T-helper 1 cell treated with Interleukin-12 subunit alpha and Interleukin-12 subunit beta and Interleukin-4 antibody, amounts not matched to agents 30 μg/mL and 1 μg/mL, for 36 hours (primary cell): ENCODE results near the gene SMARCB1.
"Not testable (repeated sequence)": the region's sequence is repeated elsewhere in the genome, so short reads cannot be mapped to it uniquely, and the experiment has no call there.

ENCODE experiments used
- H3K27ac Mint-ChIP-seq: one replicate; pipeline ENCODE4 v1.8.0; 2021; ENCODE audit warnings: mild to moderate bottlenecking, mixed read lengths
- H3K27me3 Mint-ChIP-seq: one replicate; pipeline ENCODE4 v1.8.0; 2021; ENCODE audit warnings: low read depth, mixed read lengths
- H3K36me3 Mint-ChIP-seq: one replicate; pipeline ENCODE4 v1.8.0; 2021; ENCODE audit warnings: low read depth, mixed read lengths
- H3K4me1 Mint-ChIP-seq: one replicate; pipeline ENCODE4 v1.8.0; 2021; ENCODE audit warnings: low read depth, mixed read lengths
- H3K4me3 Mint-ChIP-seq: one replicate; pipeline ENCODE4 v1.8.0; 2021; ENCODE audit warnings: mild to moderate bottlenecking, moderate library complexity, mixed read lengths
- H3K9me3 Mint-ChIP-seq: one replicate; pipeline ENCODE4 v1.8.0; 2021; ENCODE audit warnings: mixed read lengths

SMARCB1 gene

GRCh38 chr22:23845265-23846080, 58.7 kb downstream of the SMARCB1 start:
- no peak overlapping the region for H3K27ac Mint-ChIP-seq
- H3K27me3 Mint-ChIP-seq = peaks cover 9% of the 10 kb centered on the region
- no peak overlapping the region for H3K4me3 Mint-ChIP-seq
- no peaks in the 10 kb centered on the region for H3K9me3 Mint-ChIP-seq
- no peaks in the 10 kb centered on the region for H3K36me3 Mint-ChIP-seq
- peaks cover 10% of the 10 kb centered on the region for H3K4me1 Mint-ChIP-seq

GRCh38 chr22:23846081-23846469, 59.3 kb downstream of the SMARCB1 start:
- H3K9me3 Mint-ChIP-seq = no peaks in the 10 kb centered on the region
- H3K4me3 Mint-ChIP-seq = no peak overlapping the region
- H3K27me3 Mint-ChIP-seq = peaks cover 15% of the 10 kb centered on the region
- peaks cover 10% of the 10 kb centered on the region for H3K4me1 Mint-ChIP-seq
- H3K27ac Mint-ChIP-seq = no peak overlapping the region
- H3K36me3 Mint-ChIP-seq = no peaks in the 10 kb centered on the region

- Mint-ChIP-seq H3K27me3 (peaks cover 18% of the 10 kb centered on the region), H3K4me1 (peaks cover 10% of the 10 kb centered on the region), H3K27ac (no peak overlapping the region), H3K36me3 (no peaks in the 10 kb centered on the region), H3K9me3 (no peaks in the 10 kb centered on the region), H3K4me3 (no peak overlapping the region)
These were observed 60.6 kb downstream of the SMARCB1 start for GRCh38 chr22:23847310-23847920.

- H3K27me3 Mint-ChIP-seq = peaks cover 14% of the 10 kb centered on the region
- peaks cover 10% of the 10 kb centered on the region for H3K4me1 Mint-ChIP-seq
- no peak overlapping the region for H3K27ac Mint-ChIP-seq
- H3K36me3 Mint-ChIP-seq = no peaks in the 10 kb centered on the region
- no peaks in the 10 kb centered on the region for H3K9me3 Mint-ChIP-seq
- no peak overlapping the region for H3K4me3 Mint-ChIP-seq
These were observed 61.5 kb downstream of the SMARCB1 start for GRCh38 chr22:23847991-23848864.

- no peaks in the 10 kb centered on the region for H3K36me3 Mint-ChIP-seq
- H3K4me1 Mint-ChIP-seq = peaks cover 10% of the 10 kb centered on the region
- H3K4me3 Mint-ChIP-seq = no peak overlapping the region
- no peak overlapping the region for H3K27ac Mint-ChIP-seq
- H3K27me3 Mint-ChIP-seq = peaks cover 13% of the 10 kb centered on the region
- no peaks in the 10 kb centered on the region for H3K9me3 Mint-ChIP-seq
These were observed 62.5 kb downstream of the SMARCB1 start for GRCh38 chr22:23849009-23850006.

GRCh38 chr22:23850136-23850611, 63.4 kb downstream of the SMARCB1 start:
- H3K9me3 Mint-ChIP-seq = no peaks in the 10 kb centered on the region
- H3K27me3 Mint-ChIP-seq = peaks cover 13% of the 10 kb centered on the region
- H3K4me3 Mint-ChIP-seq = peak overlapping the region; percentile 7
- H3K27ac Mint-ChIP-seq = no peak overlapping the region
- H3K36me3 Mint-ChIP-seq = no peaks in the 10 kb centered on the region
- peaks cover 7% of the 10 kb centered on the region for H3K4me1 Mint-ChIP-seq

GRCh38 chr22:23856721-23857605, 70.2 kb downstream of the SMARCB1 start:
- no peaks in the 10 kb centered on the region for H3K9me3 Mint-ChIP-seq
- peak overlapping the region; percentile 59 for H3K27ac Mint-ChIP-seq
- H3K4me1 Mint-ChIP-seq = peaks cover 16% of the 10 kb centered on the region
- peaks cover 8% of the 10 kb centered on the region for H3K27me3 Mint-ChIP-seq
- H3K36me3 Mint-ChIP-seq = no peaks in the 10 kb centered on the region
- peak overlapping the region; percentile 92 for H3K4me3 Mint-ChIP-seq

- Mint-ChIP-seq H3K36me3 (no peaks in the 10 kb centered on the region), H3K4me1 (peaks cover 16% of the 10 kb centered on the region), H3K27ac (peak within 1 kb of the TSS; percentile 88), H3K27me3 (peaks cover 8% of the 10 kb centered on the region), H3K4me3 (peak within 1 kb of the TSS; percentile 92), H3K9me3 (no peaks in the 10 kb centered on the region)
These were observed 71.1 kb downstream of the SMARCB1 start, which contains the start of gene SLC2A11 for GRCh38 chr22:23857606-23858483. Gene SLC2A11, plus strand, starts transcription at chr22:23857875. Its CDS starts 125 bp downstream, at chr22:23858000.

GRCh38 chr22:23858484-23858815, 71.7 kb downstream of the SMARCB1 start:
- Mint-ChIP-seq H3K9me3 (no peaks in the 10 kb centered on the region), H3K27me3 (peaks cover 8% of the 10 kb centered on the region), H3K4me3 (peak overlapping the region; percentile 92), H3K27ac (peak overlapping the region; percentile 61), H3K4me1 (peaks cover 16% of the 10 kb centered on the region), H3K36me3 (no peaks in the 10 kb centered on the region)

GRCh38 chr22:23859201-23859600, 72.4 kb downstream of the SMARCB1 start:
- H3K27ac Mint-ChIP-seq = no peak overlapping the region
- no peaks in the 10 kb centered on the region for H3K36me3 Mint-ChIP-seq
- H3K4me3 Mint-ChIP-seq = peak overlapping the region; percentile 92
- peaks cover 8% of the 10 kb centered on the region for H3K27me3 Mint-ChIP-seq
- H3K4me1 Mint-ChIP-seq = peaks cover 16% of the 10 kb centered on the region
- H3K9me3 Mint-ChIP-seq = no peaks in the 10 kb centered on the region

GRCh38 chr22:23860187-23860586, 73.4 kb downstream of the SMARCB1 start:
- not testable (repeated sequence) for H3K36me3 Mint-ChIP-seq, H3K27me3 Mint-ChIP-seq, H3K27ac Mint-ChIP-seq, H3K9me3 Mint-ChIP-seq, H3K4me3 Mint-ChIP-seq
- peaks cover 16% of the 10 kb centered on the region for H3K4me1 Mint-ChIP-seq

- Mint-ChIP-seq H3K27ac (peak overlapping the region; percentile 16), H3K4me3 (no peak overlapping the region), H3K27me3 (no peaks in the 10 kb centered on the region), H3K9me3 (no peaks in the 10 kb centered on the region), H3K4me1 (peaks cover 12% of the 10 kb centered on the region), H3K36me3 (no peaks in the 10 kb centered on the region)
These were observed 75.3 kb downstream of the SMARCB1 start for GRCh38 chr22:23862103-23862502.
